Upper lobe of left lung (tissue), 4 donors: ENCODE results near the gene BLMH.

Experiments
- CTCF ChIP-seq, 6 experiments: fragments of 450-650 bp in 4 of 6; fragments of 200-600 bp in 2 of 6; sonication (generic) in 2 of 6; IDR thresholded peaks; one replicate each; pipeline ENCODE4 v1.5.1; 2016 to 2019; ENCODE audit warnings: antibody characterized with exemption in 6 of 6
- EP300 ChIP-seq, 4 donors: sonication (generic); formaldehyde crosslinking; IDR thresholded peaks; one replicate each; pipeline ENCODE4 v1.5.1; 2017; ENCODE audit warnings: antibody characterized with exemption in 4 of 4, control low read depth in 2 of 4
- POLR2A ChIP-seq, 4 donors: fragments of 450-650 bp; IDR thresholded peaks; one replicate each; pipeline ENCODE4 v1.5.1; 2016 to 2017; ENCODE audit warnings: antibody characterized with exemption in 4 of 4, mild to moderate bottlenecking in 2 of 4

- TF ChIP-seq POLR2A (IDR thresholded peaks at IDR 0.05): no peak
- no peak for TF ChIP-seq CTCF (IDR thresholded peaks at IDR 0.05)
- no peak for TF ChIP-seq EP300 (IDR thresholded peaks at IDR 0.05)
Observed at GRCh38 chr17:30290696-30291542, 825 bp downstream of the BLMH start.
